Right cardiac atrium (tissue), 5 donors: ENCODE results near the gene CEP120. TPM values are rescaled to one million over a fixed set of nuclear protein-coding genes. Genes with fewer than 3 reads are reported as not detected.
A peak's percentile ranks its signal among the peaks of the same experiment; 100 is the strongest.
"Not testable (repeated sequence)": the region's sequence is repeated elsewhere in the genome, so short reads cannot be mapped to it uniquely, and the experiment has no call there.

ENCODE experiments used
- ATAC-seq, 2 donors: fragments of 200-7000 bp; cut with Tn5 transposase; one replicate each; pipeline versions ENCODE4 v1.8.0 to v1.9.1; 2020; ENCODE audit warnings: moderate library complexity in 2 of 2, mild to moderate bottlenecking in 1 of 2
- DNase-seq, 3 donors: peaks; one replicate each; pipeline ENCODE4 v3.0.0-alpha.2; 2020
- H3K27ac ChIP-seq: one replicate; pipeline ENCODE4 v1.5.1; 2013; ENCODE audit warnings: mild to moderate bottlenecking, low read length, control low read depth, moderate library complexity
- H3K27me3 ChIP-seq: one replicate; pipeline ENCODE4 v1.6.1; 2013; ENCODE audit not compliant: control insufficient read depth, insufficient read depth
- H3K4me1 ChIP-seq: one replicate; pipeline ENCODE4 v1.6.1; 2013; ENCODE audit warnings: low read length; ENCODE audit not compliant: control insufficient read depth, insufficient read depth
- H3K4me3 ChIP-seq: one replicate; pipeline ENCODE4 v1.5.1; 2013; ENCODE audit warnings: low read length, control low read depth
- H3K9me3 ChIP-seq: one replicate; pipeline ENCODE4 v1.6.1; 2013; ENCODE audit warnings: low read length; ENCODE audit not compliant: control insufficient read depth
- WGBS: extraction: QIAGEN DNeasy Blood & Tissue Kit; methylation state at CpG from one replicate; pipeline ENCODE4 v1.1.7; 2013; 5-methylcytosine and 5-hydroxymethylcytosine counted together
- intact Hi-C, 4 donors: fragments of 100-400 bp; cut with DNase I; formaldehyde crosslinking; loops; one replicate each; pipeline versions ENCODE4 v1.11.0 to v1.14.0; 2022 to 2023
- polyA plus RNA-seq: library from polyadenylated mRNA; stranded (reverse); fragments of 200-250 nt; gene quantifications from one replicate; pipeline ENCODE4 v1.2.3, GENCODE V29; 2013
- total RNA-seq, 4 donors: library from RNA; stranded (reverse); fragmentation: NEBNext Ultra II Directional; extraction: Animal tissue kit (Norgen Biotek cat#: 25700); gene quantifications; one replicate each; pipeline ENCODE4 v1.2.1, GENCODE V29; 2021
- donor health status: healthy with polysubstance abuse.
- donor health status: DM: no; HTN: yes; CAD: no.
- donor health status: DM: no; HTN: no; CAD: no.
- donor health status: DM: no; HTN: yes; CAD: no; lungs with severe emphysema.
- donor health status: DM: yes; HTN: yes; CAD: no.

The CEP120 gene
- total and polyA plus RNA-seq, 5 donors: 4.7 to 16.1 (median 13.5) TPM

DNA sequence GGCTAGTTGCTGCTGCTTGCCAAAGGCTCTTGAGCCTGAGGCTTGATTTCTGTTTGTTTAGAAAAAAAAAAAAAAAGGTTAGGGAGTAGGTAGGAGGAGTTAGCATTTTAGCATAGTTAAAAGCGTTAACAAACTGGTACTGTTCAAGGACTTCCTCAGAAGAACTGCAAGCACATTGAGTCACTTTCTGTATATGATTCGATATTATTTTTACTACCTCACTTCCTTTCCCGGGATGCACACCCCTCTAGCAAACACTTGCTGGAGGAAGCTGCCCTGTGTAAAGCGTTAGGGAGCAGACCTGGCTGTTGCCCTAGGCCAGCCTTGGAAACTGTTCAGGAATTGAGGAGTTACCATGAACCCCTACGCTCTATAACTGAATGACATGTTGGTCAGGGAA is 15.7 kb upstream of the CEP120 start:
- Histone ChIP-seq H3K27me3 (no peaks in the 10 kb centered on the region), H3K27ac (no peak overlapping the region), H3K4me1 (no peaks in the 10 kb centered on the region), H3K9me3 (no peaks in the 10 kb centered on the region), H3K4me3 (no peak overlapping the region)
- ATAC-seq (peak; percentile 43 to 66), DNase-seq (no peak)
- intact Hi-C loops: no loop called here
- 63% methylated on average over 5 of the region's 5 CpGs for WGBS

GRCh38 chr5:123438244-123438643 is 15.0 kb upstream of the CEP120 start:
- ATAC-seq (no peak), DNase-seq (no peak)
- 80% methylated on average over 2 of the region's 2 CpGs for WGBS
- Histone ChIP-seq H3K4me3 (no peak overlapping the region), H3K27me3 (no peaks in the 10 kb centered on the region), H3K4me1 (no peaks in the 10 kb centered on the region), H3K9me3 (no peaks in the 10 kb centered on the region), H3K27ac (no peak overlapping the region)
- intact Hi-C loops: no loop called here

DNA sequence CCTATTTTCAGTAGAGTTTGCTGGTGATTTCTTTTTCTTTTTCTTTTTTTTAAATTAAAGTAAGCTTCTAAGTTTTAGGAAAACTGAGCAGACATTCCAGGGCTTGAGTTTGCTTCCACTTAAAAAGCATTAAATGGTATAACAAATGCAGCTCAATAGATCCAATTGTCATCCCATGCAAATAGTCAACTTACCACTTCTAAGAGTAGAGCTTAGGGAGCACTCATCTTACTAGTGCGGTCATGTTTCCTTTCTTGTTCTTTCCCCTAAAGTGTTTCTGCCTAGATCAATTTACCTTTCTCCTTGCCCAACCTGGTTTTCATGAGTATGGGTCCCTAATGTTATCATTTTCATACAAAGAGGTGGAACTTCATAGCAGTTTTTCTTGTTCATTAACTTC is 13.0 kb upstream of the CEP120 start:
- Histone ChIP-seq H3K27ac (no peak overlapping the region), H3K4me1 (no peaks in the 10 kb centered on the region), H3K27me3 (no peaks in the 10 kb centered on the region), H3K9me3 (no peaks in the 10 kb centered on the region), H3K4me3 (no peak overlapping the region)
- DNase-seq: no peak
- no peak for ATAC-seq
- intact Hi-C loops: no loop called here
- 98% methylated on average over 1 of the region's 1 CpG for WGBS

GRCh38 chr5:123434796-123435195 is 11.6 kb upstream of the CEP120 start:
- Histone ChIP-seq H3K9me3 (no peaks in the 10 kb centered on the region), H3K4me3 (no peak overlapping the region), H3K27ac (no peak overlapping the region), H3K27me3 (no peaks in the 10 kb centered on the region), H3K4me1 (no peaks in the 10 kb centered on the region)
- no peak for DNase-seq
- intact Hi-C loops: no loop called here
- WGBS: 75% methylated on average over 1 of the region's 1 CpG
- ATAC-seq: no peak

DNA sequence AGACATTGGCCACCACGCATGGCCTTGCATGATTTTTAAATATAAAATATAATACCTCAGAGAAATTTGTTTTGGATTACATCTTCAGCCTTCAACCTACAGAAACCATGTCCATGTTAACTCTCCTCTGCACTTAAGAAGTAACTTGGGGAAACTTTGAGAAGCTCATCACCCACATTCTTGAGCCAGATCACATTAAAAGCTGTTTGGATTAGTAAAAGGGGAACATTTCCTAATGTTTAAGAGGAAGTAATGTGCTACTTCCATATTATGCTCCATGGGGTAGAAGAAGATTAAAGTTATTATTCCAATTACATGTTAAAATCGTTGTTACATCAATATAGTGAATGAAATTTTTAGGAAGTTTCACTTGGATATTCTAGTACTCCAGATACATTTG is 10.4 kb upstream of the CEP120 start:
- no peak for ATAC-seq
- WGBS: 76% methylated on average over 2 of the region's 2 CpGs
- intact Hi-C loops: no loop called here

GRCh38 chr5:123430441-123430840 is 7.2 kb upstream of the CEP120 start:
- ATAC-seq, H3K4me3 ChIP-seq, H3K4me1 ChIP-seq, H3K27me3 ChIP-seq, intact Hi-C loops, H3K9me3 ChIP-seq, H3K27ac ChIP-seq: not testable (repeated sequence)
- WGBS: 94% methylated on average over 32 of the region's 32 CpGs
- DNase-seq: peak in 2 of 3 donors; percentile 25 to 31

More for the DNA sequence above, 10.4 kb upstream of the CEP120 start:
- H3K4me1 ChIP-seq: no peaks in the 10 kb centered on the region
- no peaks in the 10 kb centered on the region for H3K9me3 ChIP-seq
- H3K27me3 ChIP-seq: no peaks in the 10 kb centered on the region
- DNase-seq: no peak
- no peak overlapping the region for H3K27ac ChIP-seq
- no peak overlapping the region for H3K4me3 ChIP-seq

GRCh38 chr5:123429993-123430392 is 6.8 kb upstream of the CEP120 start:
- no peak overlapping the region for H3K27ac ChIP-seq

DNA sequence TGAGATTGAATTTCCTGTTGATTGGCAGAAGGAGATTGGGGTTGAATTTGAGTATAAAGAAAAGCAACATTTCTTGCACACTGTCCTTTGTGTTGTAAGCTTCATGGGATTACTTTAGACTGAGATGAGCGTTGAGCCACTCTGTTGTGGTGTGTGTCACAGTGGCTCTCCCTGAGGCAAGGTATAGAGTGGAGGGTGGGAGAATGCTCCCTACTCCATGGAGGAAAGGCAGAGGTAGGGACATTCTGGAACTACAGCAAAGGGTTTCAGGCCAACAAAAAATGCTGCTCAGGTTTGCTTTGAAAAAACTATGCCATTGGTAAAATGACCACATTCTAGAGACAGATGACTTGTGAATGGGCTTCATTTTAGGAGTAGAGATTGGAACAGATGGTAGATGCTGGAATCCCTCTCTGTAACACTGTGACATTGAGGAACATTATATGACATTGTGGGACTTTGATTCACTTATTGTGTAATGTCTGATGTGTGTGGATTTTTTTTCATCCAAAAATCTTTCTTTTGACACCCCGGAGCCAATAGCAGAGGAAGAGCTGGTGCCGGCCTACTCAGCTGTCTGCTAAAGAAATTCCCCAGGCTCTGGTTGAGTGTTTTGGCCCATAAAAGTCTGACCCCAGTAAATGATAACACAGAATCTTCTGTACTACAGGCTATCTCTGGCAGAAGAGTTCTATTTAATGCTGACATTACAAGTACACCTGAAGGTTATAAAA is 6.2 kb upstream of the CEP120 start:
- ATAC-seq (peak; percentile 33 to 57), DNase-seq (no peak)
- Histone ChIP-seq H3K27me3 (no peaks in the 10 kb centered on the region), H3K4me1 (no peaks in the 10 kb centered on the region), H3K27ac (no peak overlapping the region), H3K9me3 (no peaks in the 10 kb centered on the region), H3K4me3 (no peak overlapping the region)
- WGBS: 65% methylated on average over 3 of the region's 3 CpGs
- intact Hi-C loops: loop anchor here in 3 of 4 donors (10.0 kb wide), 2 partner anchors 85 to 185 kb away; partner anchors contain the start of gene CSNK1G3 (in 2 of the 3)

More at GRCh38 chr5:123429993-123430392, 6.8 kb upstream of the CEP120 start:
- DNase-seq (no peak), ATAC-seq (peak; percentile 59 to 80)
- 85% methylated on average over 2 of the region's 2 CpGs for WGBS
- no peaks in the 10 kb centered on the region for H3K9me3 ChIP-seq
- no peaks in the 10 kb centered on the region for H3K4me1 ChIP-seq
- no peak overlapping the region for H3K4me3 ChIP-seq
- no peaks in the 10 kb centered on the region for H3K27me3 ChIP-seq
- intact Hi-C loops: loop anchor here in 3 of 4 donors (10.0 kb wide), 2 partner anchors 85 to 185 kb away; partner anchors contain the start of gene CSNK1G3 (in 2 of the 3)

DNA sequence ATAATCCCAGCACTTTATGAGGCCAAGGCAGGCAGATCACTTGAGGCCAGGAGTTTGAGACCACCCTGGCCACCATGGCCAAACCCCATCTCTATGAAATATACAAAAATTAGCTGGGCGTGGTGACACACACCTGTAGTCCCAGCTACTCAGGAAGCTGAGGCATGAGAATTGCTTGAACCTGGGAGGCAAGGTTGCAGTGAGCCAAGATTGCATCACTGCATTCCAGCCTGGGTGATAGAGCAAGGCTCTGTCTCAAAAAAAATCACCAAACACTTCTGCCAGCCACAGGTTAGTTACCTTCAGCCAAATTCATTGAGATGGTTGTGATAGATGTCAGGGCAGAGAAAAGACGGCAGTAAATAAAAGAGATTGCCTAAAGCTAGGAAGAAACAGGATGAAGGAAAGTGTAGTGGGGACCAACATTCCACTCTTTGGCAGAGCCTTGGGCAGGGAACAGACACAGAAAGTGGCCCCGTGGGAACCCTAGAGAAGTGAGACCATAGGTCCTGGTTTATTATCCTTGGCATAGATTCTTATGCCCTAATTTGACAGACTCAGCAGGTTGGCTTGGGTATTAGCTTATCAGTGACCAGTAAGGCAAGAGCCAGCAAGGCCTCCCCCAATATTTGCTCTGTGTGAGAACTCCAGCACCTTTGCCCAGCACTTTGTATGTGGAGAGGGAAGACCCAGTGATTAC is 5.5 kb upstream of the CEP120 start:
- ATAC-seq: no peak
- Histone ChIP-seq H3K4me1 (no peaks in the 10 kb centered on the region), H3K9me3 (no peaks in the 10 kb centered on the region), H3K27ac (no peak overlapping the region), H3K27me3 (no peaks in the 10 kb centered on the region), H3K4me3 (no peak overlapping the region)
- no peak for DNase-seq
- intact Hi-C loops: loop anchor here in 3 of 4 donors (10.0 kb wide), 2 partner anchors 86 to 186 kb away; partner anchors contain the start of gene CSNK1G3 (in 2 of the 3)
- 92% methylated on average over 3 of the region's 3 CpGs for WGBS

DNA sequence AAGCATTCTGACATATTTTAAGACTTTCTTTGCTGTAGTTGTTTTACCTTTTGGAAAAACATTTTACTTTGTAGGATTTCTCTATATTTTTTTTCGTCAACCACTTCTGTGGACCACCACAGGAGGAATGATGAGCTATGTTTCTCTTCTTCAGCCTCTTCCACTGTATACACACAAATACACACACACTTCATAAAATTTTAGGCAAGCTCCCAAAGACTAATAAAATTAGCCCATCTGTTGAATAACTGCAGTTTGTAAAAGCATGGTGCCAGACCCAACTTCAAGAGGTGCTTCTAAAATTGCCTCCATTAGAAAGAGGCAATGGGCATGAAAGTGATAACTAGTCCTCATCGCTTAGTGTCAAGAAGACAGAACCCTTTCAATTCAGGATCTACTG is 4.1 kb upstream of the CEP120 start:
- ATAC-seq (no peak), DNase-seq (no peak)
- no peak overlapping the region for H3K4me3 ChIP-seq
- intact Hi-C loops: loop anchor here in 3 of 4 donors (10.0 kb wide), 2 partner anchors 88 to 188 kb away; partner anchors contain the start of gene CSNK1G3 (in 2 of the 3)
- no peak overlapping the region for H3K27ac ChIP-seq
- no peaks in the 10 kb centered on the region for H3K27me3 ChIP-seq
- H3K9me3 ChIP-seq: no peaks in the 10 kb centered on the region
- no peaks in the 10 kb centered on the region for H3K4me1 ChIP-seq
- WGBS: 88% methylated on average over 2 of the region's 2 CpGs

DNA sequence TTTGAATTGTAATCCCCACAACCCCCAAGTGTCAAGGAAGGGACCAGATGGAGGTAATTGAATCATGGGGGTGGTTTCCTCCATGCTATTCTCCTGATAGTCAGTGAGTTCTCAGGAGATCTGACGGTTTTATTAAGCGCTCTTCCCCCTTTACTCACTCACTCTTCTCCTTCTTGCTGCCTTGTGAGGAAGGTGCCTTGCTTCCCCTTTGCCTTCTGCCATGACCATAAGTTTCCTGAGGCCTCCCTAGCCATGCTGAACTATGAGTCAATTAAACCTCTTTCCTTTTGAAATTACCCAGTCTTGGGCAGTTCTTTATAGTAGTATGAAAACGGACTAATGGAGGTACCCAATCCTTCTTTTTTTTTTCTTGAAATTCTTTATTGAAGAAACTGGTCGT is 2.2 kb upstream of the CEP120 start:
- Histone ChIP-seq H3K27ac (no peak overlapping the region), H3K4me1 (no peaks in the 10 kb centered on the region), H3K4me3 (no peak overlapping the region), H3K9me3 (no peaks in the 10 kb centered on the region), H3K27me3 (no peaks in the 10 kb centered on the region)
- intact Hi-C loops: loop anchor here in 3 of 4 donors (10.0 kb wide), 2 partner anchors 89 to 189 kb away; partner anchors contain the start of gene CSNK1G3 (in 2 of the 3)
- WGBS: 86% methylated on average over 4 of the region's 4 CpGs
- ATAC-seq: no peak
- DNase-seq: no peak
